ENCODE data around the gene TAGLN. TPM values are rescaled to one million over a fixed set of nuclear protein-coding genes. Genes with fewer than 3 reads are reported as not detected.
A peak's percentile ranks its signal among the peaks of the same experiment; 100 is the strongest.

Gene TAGLN
- total RNA-seq (2014; rRNA removed; shearing (Covaris generic)): 860 and 912 TPM in 2 replicates

DNA sequence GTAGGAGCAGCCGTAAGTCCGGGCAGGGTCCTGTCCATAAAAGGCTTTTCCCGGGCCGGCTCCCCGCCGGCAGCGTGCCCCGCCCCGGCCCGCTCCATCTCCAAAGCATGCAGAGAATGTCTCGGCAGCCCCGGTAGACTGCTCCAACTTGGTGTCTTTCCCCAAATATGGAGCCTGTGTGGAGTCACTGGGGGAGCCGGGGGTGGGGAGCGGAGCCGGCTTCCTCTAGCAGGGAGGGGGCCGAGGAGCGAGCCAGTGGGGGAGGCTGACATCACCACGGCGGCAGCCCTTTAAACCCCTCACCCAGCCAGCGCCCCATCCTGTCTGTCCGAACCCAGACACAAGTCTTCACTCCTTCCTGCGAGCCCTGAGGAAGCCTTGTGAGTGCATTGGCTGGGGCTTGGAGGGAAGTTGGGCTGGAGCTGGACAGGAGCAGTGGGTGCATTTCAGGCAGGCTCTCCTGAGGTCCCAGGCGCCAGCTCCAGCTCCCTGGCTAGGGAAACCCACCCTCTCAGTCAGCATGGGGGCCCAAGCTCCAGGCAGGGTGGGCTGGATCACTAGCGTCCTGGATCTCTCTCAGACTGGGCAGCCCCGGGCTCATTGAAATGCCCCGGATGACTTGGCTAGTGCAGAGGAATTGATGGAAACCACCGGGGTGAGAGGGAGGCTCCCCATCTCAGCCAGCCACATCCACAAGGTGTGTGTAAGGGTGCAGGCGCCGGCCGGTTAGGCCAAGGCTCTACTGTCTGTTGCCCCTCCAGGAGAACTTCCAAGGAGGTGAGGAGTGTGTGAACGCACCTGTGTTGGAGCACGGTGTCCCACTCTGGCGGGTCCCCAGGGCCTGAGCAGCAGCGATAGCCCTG, at the start of gene TAGLN:
Gene TAGLN, plus strand, starts transcription at position 318 of the 863 bp plus-strand sequence. CDS start 3,644 bp downstream, outside the sequence.
- in situ Hi-C loops (cut with HindIII; ENCODE audit: low sequenced_read_pairs): no loop called here
- DNase-seq (ENCODE audit: low spot score): peak; percentile 29

DNA sequence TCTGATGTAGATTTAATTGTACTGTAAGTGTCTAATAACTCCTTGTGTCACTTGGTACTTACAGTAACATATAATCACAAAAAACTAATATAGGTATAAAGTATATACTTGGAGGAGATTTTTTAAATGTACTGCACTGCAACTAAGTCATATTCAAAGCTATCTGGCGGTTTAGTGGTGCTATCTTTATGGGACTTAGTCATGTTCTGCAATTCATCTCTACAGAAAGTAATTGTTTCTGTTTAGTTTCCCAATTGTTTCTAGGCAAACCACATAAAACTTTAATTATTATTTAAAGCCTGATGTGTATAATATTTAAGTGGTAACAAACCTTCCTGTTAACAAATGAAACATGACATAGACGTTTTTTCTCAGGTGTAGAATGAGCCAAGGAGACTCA, 47.1 kb upstream of the TAGLN start:
- DNase-seq (ENCODE audit: low spot score): no peak
- in situ Hi-C loops (cut with HindIII; ENCODE audit: low sequenced_read_pairs): no loop called here

DNA sequence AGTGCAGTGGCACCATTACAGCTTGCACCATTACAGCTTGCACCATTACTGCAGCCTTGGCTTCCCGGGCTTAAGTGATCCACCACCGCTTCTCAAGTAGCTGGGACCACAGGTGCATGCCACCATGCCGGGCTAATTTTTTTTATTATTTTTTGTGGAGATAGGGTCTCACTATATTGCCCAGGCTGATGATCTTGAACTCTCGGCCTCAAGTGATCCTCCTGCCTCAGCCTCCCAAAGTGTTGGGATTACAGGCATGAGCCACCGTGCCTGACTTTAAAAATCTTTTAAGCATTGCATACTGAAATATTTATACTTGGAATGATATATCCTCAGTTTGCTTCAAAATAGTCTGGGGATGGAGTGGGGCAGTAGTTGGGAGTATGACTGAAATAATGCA, 44.7 kb upstream of the TAGLN start:
- DNase-seq (ENCODE audit: low spot score): no peak
- in situ Hi-C loops (cut with HindIII; ENCODE audit: low sequenced_read_pairs): no loop called here

DNA sequence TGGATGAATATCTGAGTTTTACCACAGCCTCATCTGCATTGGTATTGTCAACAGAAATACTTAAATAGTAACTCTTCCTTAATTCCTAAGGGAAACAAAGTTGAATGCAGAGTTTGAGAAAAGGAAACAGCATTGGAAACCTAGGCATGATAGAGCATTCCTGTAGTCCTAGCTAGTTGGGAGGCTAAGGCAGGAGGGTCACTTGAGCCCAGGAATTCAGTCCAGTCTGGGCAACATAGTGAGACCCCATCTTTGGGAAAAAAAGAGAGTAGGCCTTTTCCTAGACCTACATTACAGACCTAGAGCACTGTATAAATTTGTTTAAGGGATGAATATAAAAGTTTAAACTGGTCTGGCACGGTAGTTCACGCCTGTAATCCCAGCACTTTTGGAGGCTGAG, 41.7 kb upstream of the TAGLN start:
- in situ Hi-C loops (cut with HindIII; ENCODE audit: low sequenced_read_pairs): no loop called here
- no peak for DNase-seq (ENCODE audit: low spot score)

DNA sequence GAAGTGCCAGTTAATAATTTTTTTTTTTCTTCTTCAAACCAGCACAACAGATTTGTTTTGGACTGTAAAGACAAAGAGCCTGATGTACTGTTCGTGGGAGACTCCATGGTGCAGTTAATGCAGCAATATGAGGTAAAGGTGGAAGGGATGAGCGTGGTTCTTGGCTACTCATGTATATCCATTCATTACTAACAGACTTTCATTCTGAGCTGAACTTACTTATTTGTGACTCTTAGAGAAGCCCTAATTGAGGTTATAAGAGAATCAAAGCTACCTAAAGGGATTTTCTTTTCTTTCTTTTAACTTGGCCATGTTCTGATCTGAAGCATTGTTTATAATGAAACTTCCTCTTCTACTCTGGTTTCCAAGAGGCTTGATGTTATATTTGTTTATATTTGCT, 39.3 kb upstream of the TAGLN start:
- in situ Hi-C loops (cut with HindIII; ENCODE audit: low sequenced_read_pairs): no loop called here
- no peak for DNase-seq (ENCODE audit: low spot score)

DNA sequence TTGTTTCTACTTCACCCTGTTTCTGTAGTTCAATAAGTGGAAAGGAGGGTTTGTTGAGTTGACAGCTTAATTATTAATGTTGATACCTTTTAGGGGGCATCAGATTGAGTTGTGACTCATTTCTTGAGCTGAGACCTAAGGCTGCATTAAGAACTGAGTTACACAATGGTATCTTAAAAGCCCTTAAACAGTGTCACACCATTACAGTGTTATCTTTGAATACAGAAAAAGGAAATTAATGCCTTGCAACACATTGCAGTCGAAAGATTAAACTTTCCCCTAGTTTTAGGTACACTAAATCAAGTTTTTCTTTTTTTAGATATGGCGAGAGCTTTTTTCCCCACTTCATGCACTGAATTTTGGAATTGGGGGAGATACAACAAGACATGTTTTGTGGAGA, 38.3 kb upstream of the TAGLN start:
- in situ Hi-C loops (cut with HindIII; ENCODE audit: low sequenced_read_pairs): no loop called here
- no peak for DNase-seq (ENCODE audit: low spot score)

DNA sequence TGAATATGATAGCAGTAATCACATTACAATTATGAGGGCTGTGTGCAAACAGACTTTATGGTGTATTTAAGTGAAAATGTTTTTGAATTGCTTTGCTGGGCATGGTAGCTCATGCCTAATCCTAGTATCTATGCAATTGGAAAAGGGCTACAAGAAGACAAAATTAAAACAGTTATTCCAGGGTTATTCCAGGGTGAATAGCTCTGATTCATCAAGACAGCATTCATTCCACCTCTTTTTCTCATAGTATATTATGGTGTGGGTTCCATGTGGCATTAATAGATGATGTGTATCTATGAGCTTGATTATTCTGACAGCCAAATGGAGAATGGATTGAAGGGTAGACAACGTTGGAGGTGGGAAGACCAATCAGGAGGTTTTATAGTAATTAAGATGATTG, 32.7 kb upstream of the TAGLN start:
- in situ Hi-C loops (cut with HindIII; ENCODE audit: low sequenced_read_pairs): no loop called here
- DNase-seq (ENCODE audit: low spot score): no peak

DNA sequence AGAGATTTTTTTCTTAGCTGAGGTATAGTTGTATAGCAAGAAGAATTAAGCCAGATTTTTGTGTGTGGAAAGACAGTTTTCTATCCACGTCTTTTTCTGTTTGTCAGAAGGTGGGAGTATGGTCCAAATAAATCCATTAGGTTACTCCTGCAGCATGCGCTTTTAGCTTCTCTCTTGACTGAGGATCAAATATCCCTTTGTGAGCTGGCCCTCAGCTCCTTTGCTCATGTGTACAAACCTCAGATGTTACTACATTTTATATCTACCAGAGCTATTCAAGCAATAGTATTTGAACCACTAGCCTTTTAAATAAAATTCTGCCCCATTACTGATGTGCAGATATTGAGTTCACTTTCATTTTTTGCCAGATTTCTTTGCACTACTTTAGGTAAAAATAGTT, 29.4 kb upstream of the TAGLN start:
- in situ Hi-C loops (cut with HindIII; ENCODE audit: low sequenced_read_pairs): no loop called here
- DNase-seq (ENCODE audit: low spot score): no peak

DNA sequence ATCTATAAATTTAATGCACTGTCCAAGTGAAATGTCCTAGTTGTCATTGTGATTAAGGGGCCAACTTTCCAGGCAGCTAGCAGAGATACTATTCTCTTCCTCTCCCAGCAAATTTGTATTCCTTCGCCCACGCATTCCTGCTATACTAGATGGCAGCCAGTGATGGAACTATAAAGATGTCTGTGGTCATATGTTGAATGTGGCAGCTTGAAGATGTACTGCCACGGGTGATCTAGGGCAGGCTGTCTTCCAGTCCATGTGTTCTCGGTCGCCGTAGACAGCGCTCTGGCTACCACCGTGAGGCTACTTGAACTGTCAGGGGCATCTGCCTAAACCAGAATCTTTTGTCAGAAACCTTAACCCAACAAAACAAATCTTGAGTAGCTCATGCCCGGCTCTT, 29.0 kb upstream of the TAGLN start:
- DNase-seq (ENCODE audit: low spot score): peak; percentile 40
- in situ Hi-C loops (cut with HindIII; ENCODE audit: low sequenced_read_pairs): no loop called here

DNA sequence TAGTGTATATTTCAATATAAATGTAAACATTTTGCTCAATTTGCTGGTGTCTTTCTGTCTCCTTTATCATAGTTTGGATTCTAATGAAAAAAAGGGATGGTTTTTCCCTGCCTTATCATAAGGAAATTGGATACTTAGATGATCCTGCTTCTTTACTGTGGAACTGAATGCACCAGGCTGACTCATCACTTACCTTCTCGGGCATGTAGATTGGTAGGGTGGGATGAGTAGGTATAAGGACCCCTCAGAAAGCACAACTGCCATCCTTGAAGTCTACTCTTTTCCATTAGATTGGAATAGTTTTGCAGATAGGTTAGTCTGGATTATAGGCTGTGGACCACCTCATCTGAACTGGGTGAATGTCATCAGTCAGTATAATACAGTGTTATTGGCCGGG, 28.2 kb upstream of the TAGLN start:
- DNase-seq (ENCODE audit: low spot score): no peak
- in situ Hi-C loops (cut with HindIII; ENCODE audit: low sequenced_read_pairs): no loop called here

DNA sequence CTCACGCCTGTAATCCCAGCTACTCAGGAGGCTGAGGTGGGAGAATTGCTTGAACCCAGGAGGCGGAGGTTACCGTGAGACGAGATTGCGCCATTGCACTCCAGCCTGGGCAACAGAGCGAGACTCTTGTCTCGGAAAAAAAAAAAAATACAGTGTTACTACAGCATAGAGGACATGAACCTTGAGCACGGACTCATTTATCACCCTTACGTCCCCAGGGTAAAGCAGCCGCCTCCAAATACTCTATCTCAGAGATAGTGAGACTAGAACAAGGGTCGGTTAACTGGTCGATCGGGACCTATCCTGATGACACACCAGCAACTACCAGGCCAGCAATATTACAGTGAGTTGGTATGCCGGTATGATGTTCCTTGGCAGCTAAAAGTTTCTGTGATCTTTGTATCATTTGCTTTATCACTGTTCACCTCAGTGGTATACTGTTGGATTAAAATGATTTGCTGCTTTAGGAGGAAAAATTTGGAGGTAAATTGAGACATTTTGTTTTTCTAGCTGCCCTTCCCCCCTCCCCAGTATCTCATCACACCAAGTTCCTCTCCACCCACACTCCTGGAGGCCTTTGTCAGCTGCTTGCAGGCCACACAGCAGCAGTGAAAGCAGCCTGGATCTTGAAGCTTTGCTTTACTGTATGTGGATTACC, 27.6 kb upstream of the TAGLN start:
- in situ Hi-C loops (cut with HindIII; ENCODE audit: low sequenced_read_pairs): no loop called here
- DNase-seq (ENCODE audit: low spot score): no peak

DNA sequence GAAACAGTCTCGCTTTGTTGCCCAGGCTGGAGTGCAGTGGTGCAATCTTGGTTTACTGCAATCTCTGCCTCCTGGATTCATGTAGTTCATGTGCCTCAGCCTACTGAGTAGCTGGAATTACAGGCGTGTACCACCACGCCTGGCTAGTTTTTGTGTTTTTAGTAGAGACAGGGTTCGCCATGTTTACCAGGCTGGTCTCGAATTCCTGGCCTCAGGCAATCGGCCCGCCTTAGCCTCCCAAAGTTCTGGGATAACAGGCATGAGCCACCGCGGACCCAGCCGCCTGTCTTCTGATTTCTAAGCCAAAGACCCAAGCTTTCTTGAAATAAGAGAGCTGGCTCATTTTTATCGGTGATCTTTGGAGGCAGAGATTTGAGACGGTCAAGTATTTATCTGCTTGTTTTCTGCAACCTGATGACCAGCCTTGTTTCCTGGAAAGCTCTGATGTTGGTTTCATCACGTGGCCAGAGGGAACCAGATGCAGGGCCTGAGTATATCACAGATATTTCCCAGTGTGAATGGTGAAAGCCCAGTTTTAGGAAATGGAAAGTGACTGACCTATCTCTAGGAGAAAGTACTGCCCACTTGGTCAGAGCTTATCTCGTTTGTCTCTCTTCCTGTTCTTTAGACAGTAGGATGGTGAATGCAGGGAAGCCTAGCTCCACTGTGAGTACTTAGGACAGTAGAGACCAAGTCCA, 26.3 kb upstream of the TAGLN start:
- no peak for DNase-seq (ENCODE audit: low spot score)
- in situ Hi-C loops (cut with HindIII; ENCODE audit: low sequenced_read_pairs): no loop called here

DNA sequence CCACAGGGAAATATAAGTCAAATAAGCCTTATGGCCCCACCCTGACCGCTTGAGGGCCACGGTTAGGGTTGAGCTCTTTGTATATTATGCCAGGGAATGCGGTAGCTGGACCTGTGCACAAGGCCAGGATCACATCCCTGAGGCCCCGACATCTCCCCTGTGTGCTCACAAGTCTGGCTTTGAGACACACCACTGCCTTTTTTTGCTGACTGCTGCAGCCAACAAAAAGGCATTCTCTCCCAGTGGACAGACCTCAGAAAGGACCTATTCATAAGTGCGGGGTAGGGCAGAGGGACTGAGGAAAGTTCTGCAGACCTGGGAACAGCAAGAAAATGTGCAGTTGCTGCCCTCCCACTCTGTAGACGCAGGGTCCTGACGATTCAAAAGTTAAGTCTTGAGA, 24.1 kb upstream of the TAGLN start:
- DNase-seq (ENCODE audit: low spot score): no peak

DNA sequence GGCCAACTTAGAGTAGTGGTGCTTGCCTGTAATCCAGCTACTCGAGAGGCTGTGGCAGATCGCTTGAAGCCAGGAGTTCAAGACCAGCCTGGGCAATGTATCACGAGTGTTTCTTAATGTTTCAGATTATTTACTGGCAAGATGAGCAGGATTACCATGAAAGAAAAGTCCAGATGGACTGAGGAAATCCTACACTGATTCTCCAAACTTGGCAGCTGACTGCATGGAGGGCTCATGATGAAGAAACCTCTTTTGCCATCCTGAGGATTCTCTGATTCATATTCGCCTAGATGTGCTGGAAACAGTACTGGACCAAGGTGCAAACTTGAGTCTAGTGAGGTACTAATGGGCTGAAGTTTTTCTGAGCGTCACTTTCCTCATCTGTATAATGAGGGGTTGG, 23.4 kb upstream of the TAGLN start:
- in situ Hi-C loops (cut with HindIII; ENCODE audit: low sequenced_read_pairs): no loop called here

More for the DNA sequence above, 24.1 kb upstream of the TAGLN start:
- in situ Hi-C loops (cut with HindIII; ENCODE audit: low sequenced_read_pairs): no loop called here

DNA sequence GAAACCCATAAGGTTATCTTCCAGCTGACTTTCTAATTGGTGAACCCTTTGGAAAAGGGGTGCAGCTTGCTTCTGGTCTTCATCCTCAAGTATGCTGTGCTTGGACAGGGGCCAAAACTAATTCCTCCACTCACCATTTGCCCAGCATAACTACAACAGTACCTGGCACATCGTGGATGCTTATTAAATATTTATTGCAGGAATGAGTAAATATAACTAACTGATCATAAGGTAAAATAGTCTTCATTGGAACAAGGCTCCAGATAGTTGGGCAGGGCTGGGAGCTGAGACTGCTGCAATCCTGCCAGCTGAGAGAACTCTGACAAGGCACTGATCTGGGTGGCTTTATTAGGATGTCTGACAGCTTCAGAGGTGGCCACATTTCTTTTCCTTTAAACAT, 23.0 kb upstream of the TAGLN start:
- in situ Hi-C loops (cut with HindIII; ENCODE audit: low sequenced_read_pairs): no loop called here
- DNase-seq (ENCODE audit: low spot score): no peak

More for the DNA sequence above, 23.4 kb upstream of the TAGLN start:
- DNase-seq (ENCODE audit: low spot score): no peak

DNA sequence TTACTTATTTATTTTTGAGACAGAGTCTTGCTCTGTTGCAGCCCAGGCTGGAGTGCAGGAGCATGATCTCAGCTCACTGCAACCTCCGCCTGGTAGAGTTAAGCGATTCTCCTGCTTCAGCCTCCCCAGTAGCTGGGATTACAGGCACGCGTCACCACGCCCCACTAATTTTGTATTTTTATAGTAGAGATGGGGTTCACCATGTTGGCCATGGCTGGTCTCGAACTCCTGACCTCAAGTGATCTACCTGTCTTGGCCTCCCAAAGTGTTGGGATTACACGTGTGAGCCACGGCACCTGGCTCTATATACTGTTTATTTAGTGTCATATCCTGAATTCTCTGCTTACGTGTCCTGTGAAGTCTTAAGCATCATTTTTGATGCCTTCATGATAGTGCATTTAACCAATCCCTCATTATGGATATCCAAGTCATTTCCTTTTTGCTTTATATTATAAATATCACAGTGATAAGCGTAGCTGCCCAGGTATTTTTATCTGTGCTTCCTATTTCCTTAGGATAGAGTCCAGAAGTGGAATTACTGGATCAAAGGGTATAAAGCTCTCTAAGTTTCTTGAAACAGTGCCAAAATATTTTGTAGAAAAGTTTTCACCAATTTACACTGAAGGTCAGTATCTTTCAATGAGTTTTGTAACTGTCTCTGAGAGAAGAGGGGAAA, 21.5 kb upstream of the TAGLN start:
- in situ Hi-C loops (cut with HindIII; ENCODE audit: low sequenced_read_pairs): no loop called here
- no peak for DNase-seq (ENCODE audit: low spot score)

DNA sequence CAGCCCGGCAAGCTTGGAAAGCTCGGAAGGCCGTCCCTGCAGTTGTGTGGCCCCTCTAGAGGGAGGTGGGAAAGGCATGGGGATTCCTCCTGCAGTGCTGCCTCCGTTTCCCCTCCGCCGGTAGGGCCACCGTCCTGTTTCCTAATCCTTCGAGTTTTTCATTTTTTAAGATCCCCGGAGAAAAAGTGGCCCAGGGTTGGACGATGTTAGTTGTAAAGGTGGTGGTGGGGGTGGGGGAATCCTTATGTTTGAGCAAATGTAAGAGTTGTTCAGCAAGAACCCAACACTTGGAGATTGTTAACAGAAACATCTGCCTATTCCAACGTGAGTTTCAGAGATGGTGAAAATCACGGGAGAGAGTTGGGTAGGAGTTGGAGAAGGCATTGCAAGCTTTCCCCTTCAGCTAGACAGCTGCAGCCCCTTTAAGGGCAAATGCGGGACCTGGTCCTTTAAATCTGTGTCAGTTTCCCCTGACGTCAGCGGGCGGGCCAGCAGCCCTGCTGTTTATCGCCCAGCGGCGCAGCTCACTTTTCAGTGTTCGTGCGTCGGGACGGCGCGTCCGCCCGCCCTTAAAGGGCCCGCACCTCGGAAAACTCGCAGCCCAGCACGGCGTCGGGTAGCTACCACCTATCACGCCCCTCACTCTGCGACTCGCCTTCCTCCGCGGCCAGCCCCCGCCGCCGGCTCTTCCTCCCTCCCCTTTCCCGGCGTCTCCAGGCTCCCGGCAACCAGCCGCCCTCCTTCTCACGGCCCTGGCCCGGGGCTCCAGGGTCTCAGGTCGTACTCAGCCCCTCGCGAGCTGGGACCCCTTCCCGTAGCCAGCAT, 20.7 kb upstream of the TAGLN start, which contains the start of gene SIDT2:
Gene SIDT2, plus strand, starts transcription at position 534 of the 825 bp plus-strand sequence. CDS start 521 bp downstream, outside the sequence.
- in situ Hi-C loops (cut with HindIII; ENCODE audit: low sequenced_read_pairs): no loop called here
- DNase-seq (ENCODE audit: low spot score): peak; percentile 97
